SK-N-SH treated with all-trans-retinoic acid at 6 μM for 48 hours (cell line): ENCODE data around the gene ELMO1.

Experiments
- ARNTL ChIP-seq: fragments of 450-650 bp; formaldehyde crosslinking; IDR thresholded peaks from 2 replicates; pipeline ENCODE4 v1.5.0; 2020; ENCODE audit warnings: low read depth, mild to moderate bottlenecking, moderate library complexity, borderline replicate concordance
- BACH2 ChIP-seq: fragments of 250-450 bp; sonication (Bioruptor Pico); IDR thresholded peaks from 2 replicates; pipeline ENCODE4 v1.9.0; 2021; ENCODE audit warnings: mild to moderate bottlenecking, borderline replicate concordance
- CSDC2 ChIP-seq: fragments of 250-450 bp; sonication (Bioruptor Pico); IDR thresholded peaks from 2 replicates; pipeline ENCODE4 v1.5.0; 2020; ENCODE audit warnings: mild to moderate bottlenecking, moderate library complexity
- CSRNP3 ChIP-seq: fragments of 250-450 bp; sonication (Bioruptor Pico); IDR thresholded peaks from 2 replicates; pipeline ENCODE4 v1.5.1; 2021; ENCODE audit warnings: mild to moderate bottlenecking, moderate library complexity
- PATZ1 ChIP-seq: fragments of 250-450 bp; sonication (Bioruptor Pico); IDR thresholded peaks from 2 replicates; pipeline ENCODE4 v1.8.0; 2020; ENCODE audit warnings: mild to moderate bottlenecking, moderate library complexity, borderline replicate concordance
- RARB ChIP-seq: fragments of 250-450 bp; sonication (Bioruptor Pico); IDR thresholded peaks from 2 replicates; pipeline ENCODE4 v1.8.0; 2021; ENCODE audit warnings: mild to moderate bottlenecking, moderate library complexity
- TCF4 ChIP-seq: fragments of 250-450 bp; sonication (Bioruptor Pico); IDR thresholded peaks from 2 replicates; pipeline ENCODE4 v1.8.0; 2021; ENCODE audit warnings: mild to moderate bottlenecking, moderate library complexity, borderline replicate concordance
- ZC3H10 ChIP-seq: fragments of 250-450 bp; sonication (Bioruptor Pico); IDR thresholded peaks from 2 replicates; pipeline ENCODE4 v1.5.1; 2021; ENCODE audit warnings: mild to moderate bottlenecking, moderate library complexity
- ZNF8 ChIP-seq: fragments of 450-650 bp; formaldehyde crosslinking; IDR thresholded peaks from 2 replicates; pipeline ENCODE4 v1.5.0; 2020; ENCODE audit warnings: mild to moderate bottlenecking, moderate library complexity

- no peak for TF ChIP-seq ZNF8
- TF ChIP-seq RARB: no peak
- TF ChIP-seq CSDC2 (CRISPR knock-in tag): no peak
- no peak for TF ChIP-seq TCF4
- no peak for TF ChIP-seq CSRNP3 (CRISPR knock-in tag)
- no peak for TF ChIP-seq ARNTL (CRISPR knock-in tag)
- no peak for TF ChIP-seq BACH2
- no peak for TF ChIP-seq ZC3H10
- TF ChIP-seq PATZ1: no peak
These were observed 506.6 kb downstream of the ELMO1 start for GRCh38 chr7:36942025-36942424.
